Activated CD4-positive, alpha-beta T cell treated with anti-CD3 and anti-CD28 coated beads, Interleukin-2, amount 50 U/mL, for 48 hours (primary cell): Measurements from ENCODE around the gene ADAMTSL4.
"Not testable (repeated sequence)": the region's sequence is repeated elsewhere in the genome, so short reads cannot be mapped to it uniquely, and the experiment has no call there.

Source experiments
- DNase-seq, 2 experiments: peaks; one replicate each; pipeline ENCODE4 v3.0.0-alpha.2; 2020

The ADAMTSL4 gene

GRCh38 chr1:150555971-150556865 is 7.0 kb downstream of the ADAMTSL4 start:
- no peak for DNase-seq

DNA sequence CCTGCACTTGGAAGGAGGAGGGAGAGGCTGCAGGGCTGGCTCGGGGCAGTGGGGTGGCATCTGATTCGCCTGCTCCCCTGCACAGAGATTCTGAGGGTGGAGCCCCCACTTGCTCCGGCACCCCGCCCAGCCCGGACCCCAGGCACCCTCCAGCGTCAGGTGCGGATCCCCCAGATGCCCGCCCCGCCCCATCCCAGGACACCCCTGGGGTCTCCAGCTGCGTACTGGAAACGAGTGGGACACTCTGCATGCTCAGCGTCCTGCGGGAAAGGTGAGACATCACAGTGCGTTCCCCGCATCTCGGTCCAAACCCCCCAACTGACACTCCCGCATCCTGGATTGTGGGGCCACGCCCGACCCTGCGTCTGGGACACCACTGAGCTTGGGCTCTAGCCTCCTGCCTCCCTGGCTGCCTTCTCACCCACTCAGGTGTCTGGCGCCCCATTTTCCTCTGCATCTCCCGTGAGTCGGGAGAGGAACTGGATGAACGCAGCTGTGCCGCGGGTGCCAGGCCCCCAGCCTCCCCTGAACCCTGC is 7.9 kb downstream of the ADAMTSL4 start:
- no peak for DNase-seq

GRCh38 chr1:150557813-150558212 is 8.6 kb downstream of the ADAMTSL4 start:
- DNase-seq, result no peak

GRCh38 chr1:150558303-150558704 is 9.1 kb downstream of the ADAMTSL4 start:
- no peak for DNase-seq

GRCh38 chr1:150558761-150559655 is 9.8 kb downstream of the ADAMTSL4 start:
- no peak for DNase-seq

DNA sequence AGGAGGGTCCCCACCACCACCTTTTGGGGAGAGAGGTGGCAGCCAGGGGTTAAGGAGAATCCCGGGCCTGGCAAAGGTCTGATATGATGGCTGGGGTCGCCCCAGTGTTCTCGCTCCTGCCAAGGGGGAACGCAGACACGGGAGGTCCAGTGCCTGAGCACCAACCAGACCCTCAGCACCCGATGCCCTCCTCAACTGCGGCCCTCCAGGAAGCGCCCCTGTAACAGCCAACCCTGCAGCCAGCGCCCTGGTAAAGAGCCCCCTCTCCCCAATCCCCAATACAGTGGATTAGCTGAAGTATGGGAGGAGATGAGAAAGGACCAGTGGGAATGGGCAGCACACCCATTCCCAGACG is 10.4 kb downstream of the ADAMTSL4 start:
- DNase-seq, result no peak

GRCh38 chr1:150560011-150560438 is 10.8 kb downstream of the ADAMTSL4 start:
- peak; percentile 76 to 85 for DNase-seq

GRCh38 chr1:150560576-150561253 is 11.5 kb downstream of the ADAMTSL4 start:
- peak; percentile 90 to 94 for DNase-seq

GRCh38 chr1:150561254-150561973 is 12.2 kb downstream of the ADAMTSL4 start:
- peak; percentile 78 to 85 for DNase-seq

DNA sequence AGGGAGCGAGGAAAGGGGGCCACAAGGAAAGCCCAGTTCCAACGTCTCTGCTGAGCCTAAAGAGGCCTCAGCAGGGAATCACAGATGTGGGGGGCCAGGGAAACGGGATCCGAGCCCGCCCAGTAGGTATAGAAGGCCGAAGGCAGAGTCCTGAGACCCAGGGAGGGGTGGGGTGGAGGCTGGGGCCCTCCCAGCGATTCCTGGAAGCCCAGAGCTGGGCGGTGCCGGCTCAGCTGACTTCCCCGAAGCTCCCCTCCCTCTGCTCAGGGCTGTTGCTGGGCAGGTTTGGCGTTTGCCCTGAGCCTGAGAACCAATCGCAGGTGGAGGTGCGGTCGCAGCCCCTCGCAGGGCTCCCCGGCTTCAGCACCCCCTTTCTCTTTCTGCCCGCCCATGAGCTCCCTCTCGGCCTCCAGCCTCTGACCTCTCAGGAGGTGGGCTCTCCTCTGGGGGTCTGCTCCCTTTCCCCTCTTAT is 12.8 kb downstream of the ADAMTSL4 start:
- DNase-seq, result peak; percentile 90 to 93

- DNase-seq, result peak; percentile 81 to 86
Observed at GRCh38 chr1:150562446-150563339, 13.5 kb downstream of the ADAMTSL4 start.

DNA sequence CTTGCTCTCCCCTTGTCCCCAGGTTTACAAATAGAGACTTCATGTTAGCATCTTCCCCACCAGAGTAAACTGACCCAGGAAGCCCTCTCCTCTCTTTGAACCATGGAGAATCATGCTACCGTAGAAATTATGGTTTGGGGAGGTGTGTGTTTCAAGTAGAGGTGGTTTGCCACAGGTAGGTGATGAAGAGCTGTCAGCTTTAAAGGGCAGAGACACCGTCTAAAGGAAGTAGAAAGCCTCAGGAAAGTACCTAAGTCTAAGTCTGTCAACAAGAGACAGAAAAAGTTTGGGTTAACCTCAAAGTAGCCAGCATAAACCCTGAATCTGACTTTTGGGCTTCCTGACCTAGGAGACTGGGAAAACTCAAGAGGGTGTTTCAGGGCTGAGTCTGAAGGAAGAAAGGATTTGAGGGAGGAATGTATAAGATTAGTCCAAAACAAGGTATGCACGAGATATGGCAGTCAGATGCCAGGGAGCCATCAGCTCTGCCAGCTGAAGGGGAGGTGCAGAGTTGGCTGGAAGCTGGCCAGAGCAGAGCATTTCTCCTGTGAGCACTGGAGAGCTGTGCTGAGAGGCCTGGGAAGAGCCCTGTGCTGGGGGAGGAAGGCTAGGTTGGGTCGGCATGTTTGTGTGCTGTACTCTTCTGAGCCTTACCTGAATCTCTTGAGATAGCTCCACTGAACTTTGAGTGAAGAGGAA is 14.3 kb downstream of the ADAMTSL4 start:
- DNase-seq, result peak; percentile 48 to 54

GRCh38 chr1:150564051-150564991 is 15.1 kb downstream of the ADAMTSL4 start:
- DNase-seq, result no peak

GRCh38 chr1:150565240-150565991 is 16.2 kb downstream of the ADAMTSL4 start:
- not testable (repeated sequence) for DNase-seq

GRCh38 chr1:150566589-150567340 is 17.6 kb downstream of the ADAMTSL4 start:
- no peak for DNase-seq

GRCh38 chr1:150567341-150567716 is 18.1 kb downstream of the ADAMTSL4 start:
- DNase-seq, result peak; percentile 51 to 59
